Muscle of arm (tissue), 12 donors: Measurements from ENCODE around the gene C19orf33. TPM values are rescaled to one million over a fixed set of nuclear protein-coding genes. Genes with fewer than 3 reads are reported as not detected.

Experiments
- DNase-seq: peaks from one replicate; pipeline ENCODE4 v3.0.0-alpha.2; 2013
- polyA plus RNA-seq, 12 donors: library from polyadenylated mRNA; unstranded; fragments of 120-200 nt; gene quantifications; one replicate each; pipeline ENCODE4 v1.2.1, GENCODE V29; 2013; ENCODE audit not compliant: insufficient read length in 12 of 12

The C19orf33 gene
- polyA plus RNA-seq, 12 donors = 0.43 to 144 (median 0.84) TPM; not detected in 2

GRCh38 chr19:38308006-38308766 lies 4.1 kb downstream of the C19orf33 start:
- no peak for DNase-seq

GRCh38 chr19:38308926-38309614 lies 5.0 kb downstream of the C19orf33 start:
- DNase-seq = no peak

DNA sequence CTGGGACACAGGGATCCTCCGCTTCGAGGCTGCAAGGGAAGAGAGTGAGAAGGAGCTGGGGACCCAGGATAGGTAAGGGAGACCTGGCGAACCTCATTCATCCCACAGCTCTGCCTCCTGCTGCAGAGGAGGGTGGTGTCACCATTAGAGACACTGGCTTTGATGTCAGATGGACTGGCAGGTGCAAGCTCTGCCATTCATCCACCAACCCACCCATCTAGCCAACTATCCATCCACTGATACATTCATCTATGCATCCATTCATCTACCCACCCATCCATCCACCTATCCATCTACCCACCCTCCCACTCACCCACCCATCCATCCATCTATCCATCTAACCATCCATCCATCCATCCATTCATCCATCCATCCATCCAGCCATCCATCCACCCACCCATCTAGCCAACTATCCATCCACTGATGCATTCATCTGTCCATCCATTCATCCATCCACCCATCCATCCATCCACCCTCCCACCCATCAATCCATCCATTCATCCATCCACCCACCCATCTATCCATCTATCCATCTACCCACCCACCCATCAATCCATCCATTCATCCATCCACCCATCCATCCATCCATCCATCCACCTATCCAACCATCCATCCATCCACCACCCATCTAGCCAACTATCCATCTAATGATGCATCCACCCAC lies 5.7 kb downstream of the C19orf33 start:
- DNase-seq = no peak

- no peak for DNase-seq
Observed at GRCh38 chr19:38310279-38310670, 6.2 kb downstream of the C19orf33 start.

DNA sequence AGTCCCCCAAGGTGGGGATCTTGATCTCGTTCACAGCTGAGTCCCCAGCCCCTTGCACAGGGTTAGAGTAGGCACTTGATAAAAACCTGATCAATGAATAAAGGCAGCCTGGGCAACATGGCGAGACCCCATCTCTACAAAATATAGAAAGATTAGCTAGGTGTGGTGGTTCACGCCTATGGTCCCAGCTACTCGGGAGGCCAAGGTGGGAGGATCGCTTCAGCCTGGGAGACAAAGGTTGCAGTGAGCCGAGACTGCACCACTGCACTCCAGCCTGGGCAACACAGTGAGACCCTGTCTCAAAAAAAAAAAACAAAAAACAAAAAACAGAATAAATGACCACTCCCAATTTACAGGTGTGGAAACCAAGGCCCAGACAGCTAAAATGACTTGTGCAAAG lies 6.9 kb downstream of the C19orf33 start:
- DNase-seq = no peak

DNA sequence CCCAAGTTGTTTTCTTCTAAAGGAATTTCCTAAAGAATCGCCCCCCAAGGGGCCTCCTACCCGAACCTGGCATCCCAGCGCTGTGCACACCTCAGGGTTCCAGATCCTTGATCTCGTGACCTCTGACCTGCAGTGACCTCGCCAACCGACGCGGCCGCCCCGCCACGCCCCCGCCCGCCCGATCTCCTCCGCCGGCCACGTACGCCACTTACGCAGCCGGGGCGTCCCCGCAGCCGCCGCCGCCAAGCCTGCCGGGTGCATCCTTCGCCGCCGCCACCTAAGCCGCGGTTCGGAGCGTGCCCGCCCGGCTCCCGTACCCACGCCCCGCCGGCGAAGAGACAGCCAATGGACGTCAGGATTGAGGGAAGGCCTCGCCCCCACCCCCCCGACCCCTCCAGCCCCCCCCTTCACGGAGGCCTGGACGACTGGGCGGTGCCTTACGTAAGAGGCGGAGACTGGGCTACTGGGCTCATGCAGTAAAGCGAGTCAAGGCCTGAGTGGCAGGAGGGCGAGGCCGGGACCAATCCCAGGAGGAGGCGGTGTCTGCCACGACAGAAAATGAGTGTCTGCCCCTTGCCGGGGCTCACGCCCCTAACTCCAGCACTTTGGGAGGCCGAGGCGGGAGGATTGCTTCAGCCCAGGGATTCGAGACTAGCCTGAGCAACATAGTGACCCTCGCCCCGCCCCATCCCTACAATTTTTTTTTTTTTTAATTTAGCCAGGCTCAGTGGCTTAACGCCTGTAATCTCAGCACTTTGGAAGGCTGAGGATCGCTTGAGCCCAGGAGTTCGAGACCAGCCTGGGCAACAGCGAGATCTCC lies 11.8 kb downstream of the C19orf33 start, which contains the start of gene YIF1B:
YIF1B (minus strand) TSS at position 291 of the 820 bp plus-strand sequence; CDS start at position 261, 30 bp downstream.
- DNase-seq = peak; percentile 96

GRCh38 chr19:38316477-38317067 lies 12.5 kb downstream of the C19orf33 start:
- DNase-seq = no peak

- no peak for DNase-seq
Observed at GRCh38 chr19:38317104-38317612, 13.1 kb downstream of the C19orf33 start.

DNA sequence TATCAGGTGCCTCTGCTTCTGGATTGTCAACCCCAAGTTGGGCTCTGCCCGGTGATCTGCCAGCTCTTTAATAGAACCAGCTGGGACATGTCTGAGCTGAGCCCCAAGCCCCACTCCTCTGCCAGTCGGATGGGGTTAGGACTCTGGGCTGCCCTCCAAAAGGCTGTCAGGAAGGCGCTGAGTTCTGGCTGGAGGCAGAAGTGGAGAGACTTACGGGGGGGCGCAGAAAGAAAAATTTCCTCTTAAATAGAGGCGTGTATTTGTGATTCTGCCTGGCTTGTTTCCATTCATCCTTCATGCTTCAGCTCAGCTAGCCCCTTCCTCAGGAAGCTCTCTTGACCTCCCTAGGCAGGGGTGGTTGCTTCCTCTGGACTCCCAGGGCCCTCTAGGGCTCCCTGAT lies 14.6 kb downstream of the C19orf33 start:
- no peak for DNase-seq

GRCh38 chr19:38319421-38320258 lies 15.6 kb downstream of the C19orf33 start, which contains the start of gene KCNK6:
KCNK6 (plus strand) TSS chr19:38319845; CDS start chr19:38319951, 106 bp downstream.
- peak; percentile 42 for DNase-seq

GRCh38 chr19:38320969-38321339 lies 16.9 kb downstream of the C19orf33 start:
- no peak for DNase-seq

GRCh38 chr19:38321646-38322196 lies 17.7 kb downstream of the C19orf33 start:
- no peak for DNase-seq

GRCh38 chr19:38323291-38323690 lies 19.2 kb downstream of the C19orf33 start:
- DNase-seq = no peak

- no peak for DNase-seq
Observed at GRCh38 chr19:38324431-38324830, 20.4 kb downstream of the C19orf33 start.

- no peak for DNase-seq
Observed at GRCh38 chr19:38326591-38326990, 22.5 kb downstream of the C19orf33 start.

- DNase-seq = no peak
Observed at GRCh38 chr19:38329651-38330050, 25.6 kb downstream of the C19orf33 start.

- DNase-seq = no peak
Observed at GRCh38 chr19:38331728-38332127, 27.7 kb downstream of the C19orf33 start.

GRCh38 chr19:38333245-38333644 lies 29.2 kb downstream of the C19orf33 start:
- DNase-seq = no peak

DNA sequence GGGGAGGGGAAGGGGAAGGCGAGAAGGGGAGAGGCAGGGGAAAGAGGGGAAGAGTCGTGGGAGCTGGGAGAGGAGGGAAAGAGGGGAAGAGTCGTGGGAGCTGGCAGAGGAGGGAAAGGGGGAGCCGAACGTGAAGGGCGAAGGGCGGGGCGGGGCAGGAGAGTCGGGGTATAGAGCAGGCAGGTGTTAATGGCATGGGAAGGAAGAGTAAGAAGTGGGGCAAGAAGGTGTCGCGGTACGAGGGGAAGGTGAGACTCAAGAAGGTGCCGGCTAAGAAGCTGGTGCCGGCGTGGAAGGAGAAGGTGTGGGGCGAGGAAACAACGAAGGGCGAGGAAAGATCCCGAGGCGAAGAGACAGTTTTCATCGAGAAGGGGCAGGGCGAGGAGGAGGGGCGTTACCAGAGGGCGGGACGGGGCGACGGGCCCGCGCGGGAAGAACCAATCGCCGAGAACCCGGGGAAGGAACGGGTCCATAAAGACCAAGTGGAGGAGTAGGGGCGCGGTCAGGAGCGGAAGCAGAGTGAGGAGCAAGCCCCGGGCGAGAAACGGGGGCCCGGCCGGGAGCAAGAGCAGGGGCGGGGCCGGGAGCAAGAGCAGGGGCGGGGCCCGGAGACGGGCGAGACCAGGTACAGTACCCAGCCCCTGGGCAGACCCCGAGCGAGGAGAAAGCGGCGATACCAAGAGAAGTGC lies 32.0 kb downstream of the C19orf33 start:
- peak; percentile 95 for DNase-seq
